Transverse colon (tissue), 4 donors: ENCODE results near the gene BTD.

Experiments used
- CTCF ChIP-seq, 5 experiments: fragments of 200-600 bp in 3 of 5; fragments of 450-650 bp in 2 of 5; sonication (generic) in 3 of 5; IDR thresholded peaks; 1 replicate in 2 of 5; 2 replicates in 3 of 5; pipeline ENCODE4 v1.5.1; 2016 to 2017; ENCODE audit warnings: antibody characterized with exemption in 5 of 5, inconsistent platforms in 3 of 5, mild to moderate bottlenecking in 2 of 5, moderate library complexity in 1 of 5
- EP300 ChIP-seq: sonication (generic); formaldehyde crosslinking; IDR thresholded peaks from one replicate; pipeline ENCODE4 v1.6.1; 2017; ENCODE audit warnings: antibody characterized with exemption, low read depth
- POLR2A ChIP-seq: fragments of 450-650 bp; IDR thresholded peaks from one replicate; pipeline ENCODE4 v1.6.1; 2016; ENCODE audit warnings: antibody characterized with exemption, mild to moderate bottlenecking, moderate library complexity
- POLR2AphosphoS5 ChIP-seq, 3 donors: sonication (generic); formaldehyde crosslinking; IDR thresholded peaks; one replicate each; pipeline ENCODE4 v1.6.1; 2016; ENCODE audit warnings: antibody characterized with exemption in 3 of 3

GRCh38 chr3:15651396-15651795 is 49.9 kb downstream of the BTD start:
- no peak for TF ChIP-seq CTCF (IDR thresholded peaks at IDR 0.05)
- no peak for TF ChIP-seq POLR2AphosphoS5 (IDR thresholded peaks at IDR 0.05)
- no peak for TF ChIP-seq EP300
- no peak for TF ChIP-seq POLR2A
